GM12892 (cell line): ENCODE data around the gene TMTC2.

Experiments used
- POLR2A ChIP-seq: IDR thresholded peaks from 2 replicates; pipeline ENCODE4 v1.6.1; 2011; ENCODE audit warnings: low read depth, low read length, control low read depth
- TAF1 ChIP-seq: IDR thresholded peaks from 2 replicates; pipeline ENCODE4 v1.6.1; 2011; ENCODE audit warnings: low read depth, mild to moderate bottlenecking, control low read depth, low read length, borderline replicate concordance

- TF ChIP-seq POLR2A (no peak), TAF1 (no peak)
Measured at GRCh38 chr12:82804601-82805000, 117.9 kb downstream of the TMTC2 start.
